ENCODE results near the gene GHITM.

Gene GHITM

GRCh38 chr10:84194424-84195043 lies 55.2 kb downstream of the GHITM start, which contains the start of gene CDHR1:
Gene CDHR1, plus strand, starts transcription at chr10:84194537. Its CDS starts 224 bp downstream, at chr10:84194761.
- Mint-ChIP-seq H3K27ac (no peak within 1 kb of the TSS), H3K27me3 (peaks cover 62% of the 10 kb centered on the region), H3K4me3 (no peak within 1 kb of the TSS), H3K9me3 (no peaks in the 10 kb centered on the region), H3K4me1 (ENCODE audit: low read depth) (no peaks in the 10 kb centered on the region), H3K36me3 (ENCODE audit: low read depth) (no peaks in the 10 kb centered on the region)
- intact Hi-C loops (cut with micrococcal nuclease) = no loop called here

- Mint-ChIP-seq H3K4me3 (no peak overlapping the region), H3K27me3 (peaks cover 63% of the 10 kb centered on the region)
- intact Hi-C loops (cut with micrococcal nuclease) = no loop called here
Observed at GRCh38 chr10:84195044-84195830, 55.9 kb downstream of the GHITM start.

GRCh38 chr10:84196083-84196482 lies 56.8 kb downstream of the GHITM start:
- no peak overlapping the region for H3K27ac Mint-ChIP-seq

More at GRCh38 chr10:84195044-84195830, 55.9 kb downstream of the GHITM start:
- H3K9me3 Mint-ChIP-seq = no peaks in the 10 kb centered on the region
- no peaks in the 10 kb centered on the region for H3K4me1 Mint-ChIP-seq (ENCODE audit: low read depth)
- H3K27ac Mint-ChIP-seq = no peak overlapping the region
- no peaks in the 10 kb centered on the region for H3K36me3 Mint-ChIP-seq (ENCODE audit: low read depth)

GRCh38 chr10:84196941-84197340 lies 57.6 kb downstream of the GHITM start:
- peaks cover 63% of the 10 kb centered on the region for H3K27me3 Mint-ChIP-seq
- no peaks in the 10 kb centered on the region for H3K36me3 Mint-ChIP-seq (ENCODE audit: low read depth)

More at GRCh38 chr10:84196083-84196482, 56.8 kb downstream of the GHITM start:
- intact Hi-C loops (cut with micrococcal nuclease) = no loop called here
- no peaks in the 10 kb centered on the region for H3K4me1 Mint-ChIP-seq (ENCODE audit: low read depth)
- H3K4me3 Mint-ChIP-seq = no peak overlapping the region
- H3K27me3 Mint-ChIP-seq = peaks cover 65% of the 10 kb centered on the region
- no peaks in the 10 kb centered on the region for H3K36me3 Mint-ChIP-seq (ENCODE audit: low read depth)
- no peaks in the 10 kb centered on the region for H3K9me3 Mint-ChIP-seq

GRCh38 chr10:84197643-84198042 lies 58.3 kb downstream of the GHITM start:
- H3K4me1 Mint-ChIP-seq (ENCODE audit: low read depth) = no peaks in the 10 kb centered on the region
- no peaks in the 10 kb centered on the region for H3K9me3 Mint-ChIP-seq
- H3K4me3 Mint-ChIP-seq = no peak overlapping the region
- no peaks in the 10 kb centered on the region for H3K36me3 Mint-ChIP-seq (ENCODE audit: low read depth)
- intact Hi-C loops (cut with micrococcal nuclease) = no loop called here
- no peak overlapping the region for H3K27ac Mint-ChIP-seq
- H3K27me3 Mint-ChIP-seq = peaks cover 56% of the 10 kb centered on the region

More at GRCh38 chr10:84196941-84197340, 57.6 kb downstream of the GHITM start:
- Mint-ChIP-seq H3K4me3 (no peak overlapping the region), H3K4me1 (ENCODE audit: low read depth) (no peaks in the 10 kb centered on the region), H3K27ac (no peak overlapping the region), H3K9me3 (no peaks in the 10 kb centered on the region)
- intact Hi-C loops (cut with micrococcal nuclease) = no loop called here

GRCh38 chr10:84198206-84198915 lies 59.1 kb downstream of the GHITM start:
- Mint-ChIP-seq H3K36me3 (ENCODE audit: low read depth) (no peaks in the 10 kb centered on the region), H3K27ac (no peak overlapping the region), H3K4me3 (no peak overlapping the region), H3K27me3 (peaks cover 51% of the 10 kb centered on the region), H3K4me1 (ENCODE audit: low read depth) (no peaks in the 10 kb centered on the region), H3K9me3 (no peaks in the 10 kb centered on the region)
- intact Hi-C loops (cut with micrococcal nuclease) = no loop called here

GRCh38 chr10:84200537-84201243 lies 61.4 kb downstream of the GHITM start:
- H3K4me3 Mint-ChIP-seq = no peak overlapping the region
- no peaks in the 10 kb centered on the region for H3K36me3 Mint-ChIP-seq (ENCODE audit: low read depth)
- no peaks in the 10 kb centered on the region for H3K4me1 Mint-ChIP-seq (ENCODE audit: low read depth)
- H3K27ac Mint-ChIP-seq = no peak overlapping the region
- no peaks in the 10 kb centered on the region for H3K9me3 Mint-ChIP-seq
- H3K27me3 Mint-ChIP-seq = peaks cover 30% of the 10 kb centered on the region
- intact Hi-C loops (cut with micrococcal nuclease) = no loop called here

GRCh38 chr10:84201244-84201606 lies 61.9 kb downstream of the GHITM start:
- Mint-ChIP-seq H3K9me3 (no peaks in the 10 kb centered on the region), H3K4me3 (no peak overlapping the region), H3K4me1 (ENCODE audit: low read depth) (no peaks in the 10 kb centered on the region), H3K27me3 (peaks cover 24% of the 10 kb centered on the region), H3K27ac (no peak overlapping the region), H3K36me3 (ENCODE audit: low read depth) (no peaks in the 10 kb centered on the region)
- intact Hi-C loops (cut with micrococcal nuclease) = no loop called here

GRCh38 chr10:84201682-84202081 lies 62.4 kb downstream of the GHITM start:
- intact Hi-C loops (cut with micrococcal nuclease) = no loop called here
- H3K27ac Mint-ChIP-seq = no peak overlapping the region
- no peak overlapping the region for H3K4me3 Mint-ChIP-seq
- no peaks in the 10 kb centered on the region for H3K9me3 Mint-ChIP-seq
- H3K36me3 Mint-ChIP-seq (ENCODE audit: low read depth) = no peaks in the 10 kb centered on the region
- H3K27me3 Mint-ChIP-seq = peaks cover 20% of the 10 kb centered on the region
- H3K4me1 Mint-ChIP-seq (ENCODE audit: low read depth) = no peaks in the 10 kb centered on the region

GRCh38 chr10:84202349-84202748 lies 63.0 kb downstream of the GHITM start:
- Mint-ChIP-seq H3K9me3 (no peaks in the 10 kb centered on the region), H3K27ac (no peak overlapping the region)
- intact Hi-C loops (cut with micrococcal nuclease) = no loop called here

More at GRCh38 chr10:84202349-84202748, 63.0 kb downstream of the GHITM start:
- Mint-ChIP-seq H3K36me3 (ENCODE audit: low read depth) (no peaks in the 10 kb centered on the region), H3K4me3 (no peak overlapping the region), H3K4me1 (ENCODE audit: low read depth) (no peaks in the 10 kb centered on the region), H3K27me3 (peaks cover 19% of the 10 kb centered on the region)
